M059J (cell line): ENCODE measurements around the gene GFPT1. TPM values are rescaled to one million over a fixed set of nuclear protein-coding genes. Genes with fewer than 3 reads are reported as not detected.
"Not testable (repeated sequence)": the region's sequence is repeated elsewhere in the genome, so short reads cannot be mapped to it uniquely, and the experiment has no call there.

ENCODE experiments used
- DNase-seq: peaks from one replicate; pipeline ENCODE4 v3.0.0-alpha.2; 2012; ENCODE audit warnings: low read depth
- total RNA-seq: library from RNA; depleted of rRNA; stranded (reverse); fragments of >200 nt; shearing (Covaris generic); gene quantifications from 2 replicates; pipeline ENCODE4 v1.2.3, GENCODE V29; 2014; rRNA removed

The GFPT1 gene
- 18.5 and 30.8 TPM in 2 replicates for total RNA-seq

DNA sequence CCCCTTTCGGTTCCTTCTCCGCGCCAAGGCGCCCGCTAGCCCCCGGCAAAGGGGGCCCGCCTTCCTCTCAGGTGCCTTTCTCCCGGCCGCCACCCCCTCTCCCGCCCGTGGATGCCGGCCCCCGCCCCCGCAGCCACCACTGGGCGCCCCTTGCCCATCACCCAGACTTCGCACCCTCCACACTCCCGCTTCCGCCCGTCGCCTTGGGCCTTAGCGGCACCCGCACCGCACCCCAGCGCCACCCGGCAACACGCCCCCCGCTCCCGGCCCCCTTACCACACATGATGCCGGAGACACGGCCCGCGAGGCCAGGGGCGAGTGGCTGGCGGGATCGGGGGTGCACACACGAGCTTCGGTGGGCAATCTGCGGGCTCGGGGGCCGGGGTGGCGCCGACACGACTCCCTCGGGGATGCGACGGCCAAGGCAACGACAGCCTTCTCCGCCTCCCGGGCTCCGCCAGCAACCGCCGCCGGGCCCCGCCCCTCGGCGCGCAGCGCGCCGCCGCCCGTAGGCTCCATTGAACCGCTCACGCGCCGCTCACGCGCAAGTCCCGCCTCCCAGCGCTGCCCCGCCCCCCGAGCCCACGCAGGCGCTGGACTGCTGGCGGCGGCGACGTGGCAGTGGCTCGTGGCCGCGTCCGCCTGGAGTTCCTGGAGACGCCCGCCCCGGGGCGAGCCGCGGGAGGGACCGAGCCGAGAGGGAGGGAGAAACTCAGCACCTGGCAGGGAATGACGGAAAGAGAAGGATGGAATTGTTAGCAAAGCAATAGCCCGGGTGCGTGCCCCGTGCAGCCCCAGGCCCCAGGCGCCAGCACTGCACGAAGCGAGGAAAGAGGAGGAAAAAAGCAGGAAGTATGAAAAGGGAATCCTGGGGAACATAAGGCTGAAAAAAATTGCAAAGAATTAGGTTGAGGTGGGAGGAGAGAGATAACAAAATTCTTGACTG lies at the start of gene GFPT1:
Gene GFPT1 (minus strand): TSS at position 439 of the 946 bp plus-strand sequence. CDS start 156 bp downstream, at position 283.
- DNase-seq = peak; percentile 93

DNA sequence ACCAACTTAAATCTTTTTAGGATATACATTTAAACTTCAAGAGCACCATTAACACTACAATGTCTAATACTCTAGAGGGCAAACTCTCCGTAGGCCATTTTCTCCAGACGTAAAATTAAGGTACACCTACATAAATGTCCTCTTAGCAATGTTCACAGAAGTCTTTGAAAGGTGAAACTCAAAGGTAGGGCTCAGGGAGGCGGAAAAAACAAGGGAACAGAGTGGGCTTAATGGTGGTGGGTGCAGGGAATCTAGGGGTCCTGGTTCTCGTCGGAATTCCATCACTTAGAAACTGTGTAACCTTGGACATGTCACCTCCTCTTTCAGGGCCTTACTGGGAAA lies 49.5 kb upstream of the GFPT1 start:
- DNase-seq = no peak

DNA sequence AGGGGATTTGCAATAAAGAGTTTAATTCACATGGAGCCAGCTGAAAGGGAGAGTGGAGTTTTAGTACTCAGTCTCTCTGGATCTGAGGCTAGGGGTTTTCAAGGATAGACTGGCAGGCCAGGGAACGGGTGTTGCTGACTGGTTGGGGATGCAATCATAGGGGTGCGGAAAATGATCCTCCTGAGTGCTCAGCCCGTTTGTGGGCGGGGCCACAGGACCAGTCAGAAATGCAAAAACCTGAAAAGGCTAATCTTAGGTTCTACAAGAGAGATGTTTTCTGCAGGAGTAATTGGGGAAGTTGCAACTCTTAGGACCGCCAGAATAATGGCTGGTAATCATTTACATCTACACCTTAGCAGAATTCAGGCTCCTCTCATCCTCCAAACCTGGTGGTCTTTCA lies 47.7 kb upstream of the GFPT1 start:
- no peak for DNase-seq

DNA sequence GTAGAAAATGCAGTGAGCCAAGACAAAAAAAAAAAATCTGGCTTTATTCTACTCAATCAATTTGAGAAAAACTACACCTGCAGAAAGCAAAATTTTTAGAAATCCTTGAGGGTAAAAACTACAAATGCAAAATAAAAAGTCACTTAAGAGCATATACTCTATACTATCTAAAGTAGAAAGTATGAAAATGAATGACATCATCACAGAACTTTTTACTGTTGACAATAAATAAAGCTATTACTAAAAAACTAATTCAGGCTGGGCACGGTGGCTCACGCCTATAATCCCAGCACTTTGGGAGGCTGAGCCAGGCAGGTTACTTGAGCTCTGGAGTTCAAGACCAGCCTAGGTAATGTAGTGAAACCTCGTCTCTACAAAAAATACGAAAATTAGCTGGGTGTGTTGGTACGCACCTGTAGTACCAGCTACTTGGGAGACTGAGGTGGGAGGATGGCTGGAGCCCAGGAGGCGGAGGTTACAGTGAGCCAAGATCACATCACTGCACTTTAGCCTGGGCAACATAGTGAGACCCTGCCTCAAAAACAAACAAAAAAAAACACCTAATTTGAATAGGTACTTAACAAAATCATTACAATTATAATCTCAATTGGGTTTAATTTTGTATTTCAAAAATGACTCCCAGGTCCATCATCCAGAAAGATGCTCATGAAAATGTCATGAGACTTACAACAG lies 42.6 kb upstream of the GFPT1 start:
- DNase-seq = no peak

DNA sequence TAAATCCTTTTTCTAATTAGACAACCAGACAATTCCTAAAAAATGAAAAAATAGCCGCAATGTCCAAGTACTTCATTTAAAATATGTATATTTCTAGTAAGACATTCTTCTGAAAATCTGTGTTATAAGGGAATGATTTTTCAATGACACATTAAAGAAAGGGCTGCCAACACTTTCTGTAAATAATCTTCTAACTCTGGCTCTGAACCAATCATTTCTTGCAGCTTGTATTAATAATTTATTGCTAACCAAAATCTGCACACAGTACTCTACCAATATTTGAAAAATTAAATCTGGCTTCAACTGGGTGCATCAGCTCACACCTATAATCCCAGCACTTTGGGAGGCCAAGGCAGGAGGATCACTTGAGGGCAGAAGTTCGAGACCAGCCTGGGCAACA lies 42.0 kb upstream of the GFPT1 start:
- no peak for DNase-seq

DNA sequence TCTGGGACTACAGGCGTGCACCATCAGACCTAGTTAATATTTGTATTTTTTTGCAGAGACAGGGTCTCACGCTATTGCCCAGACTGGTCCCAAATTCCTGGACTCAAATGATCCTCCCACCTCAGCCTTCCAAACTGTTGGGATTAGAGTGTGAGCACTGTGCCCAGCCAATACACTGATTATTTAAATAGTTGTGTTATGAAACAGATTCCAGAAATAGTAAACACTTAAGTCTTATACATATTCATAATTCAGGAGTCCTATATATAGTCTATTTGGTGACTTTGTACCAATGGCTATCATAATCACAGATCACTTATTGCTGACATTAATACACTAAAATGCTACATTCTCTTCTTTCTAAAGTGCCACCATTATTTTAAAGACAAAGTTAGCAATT lies 37.4 kb upstream of the GFPT1 start:
- DNase-seq = no peak

DNA sequence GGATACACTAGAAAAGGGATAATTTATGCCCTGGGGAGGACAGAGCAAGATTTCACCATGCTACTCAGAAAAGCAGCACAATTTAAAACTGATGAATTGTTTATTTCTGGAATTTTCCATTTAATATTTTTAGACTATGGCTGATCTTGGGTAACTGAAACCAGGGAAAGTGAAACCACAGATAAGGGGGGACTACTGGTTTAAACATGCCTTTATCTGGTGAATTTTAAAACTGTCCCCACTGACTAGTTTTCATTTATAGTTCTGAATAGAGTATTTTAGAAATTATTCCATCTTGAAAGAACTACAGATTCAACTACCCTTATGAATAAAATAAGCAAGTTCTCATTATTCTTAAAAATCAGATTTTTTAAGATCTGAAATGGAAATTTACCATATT lies 35.2 kb upstream of the GFPT1 start:
- no peak for DNase-seq

DNA sequence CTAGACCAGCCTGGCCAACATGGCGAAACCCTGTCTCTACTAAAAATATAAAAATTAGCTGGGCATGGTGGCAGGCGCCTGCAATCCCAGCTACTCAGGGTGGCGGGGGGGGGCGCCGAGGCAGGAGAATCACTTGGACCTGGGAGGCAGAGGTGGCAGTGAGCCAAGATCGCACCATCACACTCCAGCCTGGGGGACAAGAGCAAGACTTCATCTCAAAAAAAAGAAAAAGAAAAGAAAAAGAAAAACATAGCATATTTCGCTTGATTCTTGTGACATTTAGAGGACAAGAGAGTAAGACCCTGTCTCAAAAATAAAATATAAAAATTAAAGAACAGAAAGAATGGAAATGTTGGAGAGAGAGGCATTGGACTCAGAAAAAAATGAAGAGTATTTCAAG lies 32.1 kb upstream of the GFPT1 start:
- not testable (repeated sequence) for DNase-seq

DNA sequence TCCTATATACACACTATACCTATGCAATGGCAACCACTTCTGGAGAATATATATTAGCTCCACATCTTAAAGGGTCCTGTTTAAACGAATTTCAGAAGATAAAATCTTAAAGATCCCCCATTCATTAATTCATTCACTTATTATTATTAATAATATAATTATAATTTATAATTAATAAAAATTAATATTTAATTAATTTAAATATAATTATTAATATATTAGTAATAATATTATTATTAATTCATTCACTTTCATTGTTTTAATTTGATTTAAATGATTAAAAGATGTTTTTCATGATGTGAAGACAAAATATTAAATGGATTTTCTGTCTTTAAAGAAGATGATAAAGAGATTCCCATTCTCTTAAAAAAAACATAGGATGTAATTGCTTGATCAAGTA lies 29.1 kb upstream of the GFPT1 start:
- no peak for DNase-seq

DNA sequence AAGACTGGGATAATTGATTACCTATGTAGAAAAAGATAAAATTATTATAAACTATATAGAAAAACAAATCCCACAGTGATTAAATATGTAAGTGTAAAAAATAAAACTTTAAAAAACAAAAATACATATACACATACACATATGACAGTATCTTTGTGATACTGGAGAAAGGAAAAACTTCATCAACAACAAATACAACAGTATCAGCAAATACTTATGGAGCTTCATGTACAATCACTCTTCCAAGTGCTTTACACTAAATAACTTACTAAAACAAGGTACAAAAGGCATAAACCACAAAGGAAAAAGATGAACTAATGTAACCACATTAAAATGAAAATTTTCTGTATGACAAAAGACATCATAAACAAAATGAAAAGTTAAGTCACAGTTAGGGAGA lies 24.1 kb upstream of the GFPT1 start:
- no peak for DNase-seq

DNA sequence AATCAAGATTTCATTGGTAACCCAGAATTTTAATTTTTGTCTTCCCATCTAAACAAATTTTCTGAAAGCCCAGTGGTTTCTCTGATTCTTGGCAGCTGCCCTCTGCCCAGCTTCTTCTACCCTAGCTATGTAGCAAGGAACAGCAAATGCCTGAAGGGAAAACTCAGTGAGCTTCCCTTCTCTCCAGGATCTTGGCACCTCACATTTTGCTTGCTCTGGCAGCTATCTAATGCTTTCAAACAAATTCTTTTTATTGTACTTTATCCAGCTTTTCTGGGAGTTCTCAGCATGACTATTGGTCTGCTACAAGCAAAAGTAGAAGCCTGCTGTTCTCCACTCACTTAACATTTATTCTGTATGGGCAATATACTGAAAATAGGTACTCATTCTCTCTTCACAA lies 18.3 kb upstream of the GFPT1 start:
- DNase-seq = no peak

DNA sequence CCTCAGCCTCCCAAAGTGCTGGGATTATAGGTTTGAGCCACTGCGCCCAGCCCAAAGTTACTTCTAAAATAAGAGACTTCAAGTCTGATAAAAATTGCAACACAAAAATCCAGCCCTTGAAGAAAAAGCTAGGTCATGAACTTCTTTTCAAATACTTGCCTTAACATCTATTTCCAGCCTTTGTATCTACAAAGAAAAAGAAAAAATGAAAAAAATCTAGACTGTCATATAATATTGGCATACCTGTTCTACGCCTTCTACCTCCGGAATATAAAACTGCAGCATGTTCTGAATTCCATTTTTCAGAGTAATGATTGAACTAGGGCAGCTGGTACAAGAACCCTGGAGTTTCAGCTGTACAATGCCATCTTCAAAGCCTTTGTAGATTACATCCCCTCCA lies 13.1 kb upstream of the GFPT1 start:
- no peak for DNase-seq

DNA sequence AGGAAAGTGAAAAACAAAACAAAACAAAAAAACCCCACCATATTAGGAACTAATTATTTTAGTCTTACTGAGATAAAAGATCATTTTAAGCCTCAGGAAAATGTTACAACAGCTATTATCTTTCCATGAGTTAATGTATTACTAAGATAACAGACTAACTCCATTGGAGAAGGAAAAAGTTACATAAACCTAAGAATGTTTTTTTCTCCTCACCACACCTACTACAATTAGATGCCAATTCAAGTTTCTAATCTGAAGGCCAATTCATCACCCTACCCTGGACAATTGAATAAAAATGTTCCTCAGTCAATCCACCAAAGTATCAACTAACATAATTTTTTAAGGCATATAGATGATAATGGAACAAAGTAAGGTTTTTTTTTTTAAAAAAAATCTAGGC lies 10.2 kb upstream of the GFPT1 start:
- DNase-seq = no peak

DNA sequence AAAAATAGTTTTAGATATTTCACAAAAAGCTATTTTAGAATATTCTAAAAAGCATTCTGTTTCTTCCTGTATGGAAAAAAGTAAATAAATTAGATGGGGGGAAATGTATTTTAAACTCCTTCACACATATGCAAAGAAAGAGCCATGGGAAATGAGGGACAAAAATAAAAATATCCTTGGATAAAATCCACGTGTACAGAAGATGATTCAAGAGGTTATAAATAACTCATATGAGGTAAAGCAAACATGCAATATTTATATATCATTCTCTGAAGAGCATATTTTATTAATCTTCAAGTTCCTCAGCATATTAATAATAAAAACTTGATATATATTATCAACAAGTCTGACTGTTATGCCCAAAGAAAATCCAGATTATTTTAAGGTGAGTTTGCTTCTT lies 8.8 kb upstream of the GFPT1 start:
- no peak for DNase-seq

DNA sequence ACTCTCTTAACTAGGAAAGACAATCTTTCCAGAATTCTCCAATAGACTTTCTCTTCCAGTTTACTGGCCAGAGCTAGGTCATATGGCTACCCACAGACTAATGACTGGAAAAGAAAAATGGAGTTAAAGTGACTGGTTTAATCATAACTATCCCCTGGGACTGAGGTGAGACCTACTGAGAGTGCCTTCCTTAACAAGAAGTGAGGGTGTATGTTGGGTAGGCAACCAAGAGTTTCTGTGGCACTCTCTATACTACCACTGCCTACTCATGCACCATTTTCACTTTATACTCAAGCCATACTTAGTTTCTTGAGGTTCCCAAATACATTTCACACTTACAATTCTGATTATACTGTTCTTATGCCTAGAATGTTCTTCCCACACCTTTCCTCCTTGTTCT lies 6.9 kb upstream of the GFPT1 start:
- DNase-seq = no peak

DNA sequence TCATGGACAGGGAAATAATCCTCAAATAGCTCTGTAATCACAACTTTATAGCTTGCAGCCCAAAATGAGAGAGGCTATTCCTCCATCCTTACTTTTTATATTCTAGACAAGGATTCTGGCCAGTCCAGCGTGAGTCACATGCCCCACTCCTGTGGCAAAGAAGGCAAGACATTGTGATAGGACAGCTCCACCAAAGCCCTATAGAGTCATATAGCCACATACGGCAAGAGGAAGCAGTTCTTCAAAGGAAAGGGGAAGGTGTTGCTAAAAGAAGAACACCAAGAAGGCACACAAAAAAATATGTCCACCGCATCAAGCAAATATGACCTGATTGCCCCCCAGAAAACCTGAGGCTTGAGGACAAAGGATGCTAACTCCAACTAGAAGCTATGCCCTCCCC lies 3.4 kb upstream of the GFPT1 start:
- DNase-seq = no peak

DNA sequence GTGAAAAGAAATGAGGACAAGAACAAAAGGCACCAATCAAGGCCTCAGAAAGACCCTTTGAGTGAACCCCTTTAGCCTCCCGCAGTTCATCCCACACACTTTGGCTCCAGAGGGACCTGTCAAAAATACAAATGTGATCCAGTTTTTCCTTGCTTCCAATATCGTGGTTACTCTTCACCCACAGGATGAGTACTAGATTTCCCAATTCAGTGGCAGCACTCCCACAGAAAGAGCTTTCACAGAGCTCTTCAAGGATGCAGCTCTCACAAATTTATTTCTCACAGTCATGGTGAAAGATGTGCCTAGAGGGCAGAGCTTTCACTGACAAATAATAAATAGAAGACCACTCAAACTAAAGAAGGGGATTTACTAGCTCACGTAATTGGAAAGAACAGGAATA lies 3.0 kb upstream of the GFPT1 start:
- DNase-seq = no peak

DNA sequence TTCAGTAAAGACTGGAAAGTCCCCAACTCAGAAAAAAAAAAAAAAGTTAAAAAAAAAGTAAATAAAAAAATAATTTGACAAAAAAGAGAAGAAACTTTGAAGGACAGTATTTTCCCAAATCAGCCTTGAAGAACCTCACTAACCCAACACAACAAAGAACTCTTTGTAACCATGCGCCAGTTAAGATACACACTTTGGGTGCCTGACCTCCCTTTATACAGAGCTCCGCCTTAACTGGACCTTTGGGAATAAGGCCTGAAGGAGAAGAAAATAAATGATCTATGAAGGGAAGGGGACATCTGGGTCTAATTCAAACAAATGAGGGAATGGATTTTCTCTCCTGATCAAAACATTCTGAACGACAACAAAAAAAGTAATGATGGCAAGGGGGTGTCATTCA lies 2.2 kb upstream of the GFPT1 start:
- no peak for DNase-seq

DNA sequence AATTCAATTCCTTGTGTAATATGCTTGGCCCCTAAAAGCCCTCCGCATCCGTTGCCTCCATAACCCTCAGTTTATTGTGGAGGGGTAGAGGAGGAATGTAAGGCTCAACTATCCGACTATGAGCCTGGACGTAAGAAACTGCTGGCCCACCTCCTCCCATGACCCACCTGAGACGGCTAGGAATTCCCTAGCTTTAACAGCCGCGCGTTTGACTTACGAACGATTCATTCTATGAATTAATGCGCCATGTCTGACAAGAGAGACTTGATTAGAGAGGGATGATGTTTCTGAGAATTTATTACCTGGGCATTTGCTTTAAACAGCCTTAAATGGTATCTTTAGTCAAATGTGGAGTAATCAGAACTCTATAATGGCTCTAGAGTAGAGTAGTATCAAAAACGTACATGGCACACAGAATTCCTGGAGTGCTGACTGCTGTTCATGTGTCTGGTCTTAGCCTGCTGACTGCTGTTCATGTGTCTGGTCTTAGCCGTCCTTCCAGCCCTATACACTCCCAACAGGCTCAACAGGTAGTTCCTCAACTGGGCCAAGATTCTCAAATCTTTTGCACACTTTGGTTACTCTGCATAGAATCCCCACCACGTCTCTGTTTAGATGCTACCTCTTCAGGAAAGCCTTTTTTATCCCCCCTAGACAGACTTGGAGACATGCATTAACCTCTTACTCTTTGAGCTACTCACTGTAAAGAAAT lies 899 bp upstream of the GFPT1 start:
- DNase-seq = no peak

DNA sequence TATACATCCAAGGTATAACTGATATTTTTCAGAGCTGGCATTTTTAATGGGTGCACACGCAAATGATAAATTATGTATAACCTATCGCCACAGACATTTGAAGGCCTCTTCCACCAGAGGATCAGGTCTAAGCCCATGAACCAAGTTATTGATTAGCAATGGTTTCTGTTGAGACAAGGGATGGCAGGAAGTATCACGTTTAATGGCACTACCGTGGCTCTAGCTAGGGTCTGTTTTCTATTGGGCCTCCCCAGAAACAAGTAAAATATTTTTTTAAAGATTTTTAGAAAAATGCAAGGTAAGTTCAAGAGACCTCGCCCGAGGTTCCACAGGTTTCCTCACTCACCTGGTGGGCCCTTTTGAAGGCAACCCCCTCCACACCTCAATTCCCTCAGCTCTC lies 667 bp downstream of the GFPT1 start:
- no peak for DNase-seq

DNA sequence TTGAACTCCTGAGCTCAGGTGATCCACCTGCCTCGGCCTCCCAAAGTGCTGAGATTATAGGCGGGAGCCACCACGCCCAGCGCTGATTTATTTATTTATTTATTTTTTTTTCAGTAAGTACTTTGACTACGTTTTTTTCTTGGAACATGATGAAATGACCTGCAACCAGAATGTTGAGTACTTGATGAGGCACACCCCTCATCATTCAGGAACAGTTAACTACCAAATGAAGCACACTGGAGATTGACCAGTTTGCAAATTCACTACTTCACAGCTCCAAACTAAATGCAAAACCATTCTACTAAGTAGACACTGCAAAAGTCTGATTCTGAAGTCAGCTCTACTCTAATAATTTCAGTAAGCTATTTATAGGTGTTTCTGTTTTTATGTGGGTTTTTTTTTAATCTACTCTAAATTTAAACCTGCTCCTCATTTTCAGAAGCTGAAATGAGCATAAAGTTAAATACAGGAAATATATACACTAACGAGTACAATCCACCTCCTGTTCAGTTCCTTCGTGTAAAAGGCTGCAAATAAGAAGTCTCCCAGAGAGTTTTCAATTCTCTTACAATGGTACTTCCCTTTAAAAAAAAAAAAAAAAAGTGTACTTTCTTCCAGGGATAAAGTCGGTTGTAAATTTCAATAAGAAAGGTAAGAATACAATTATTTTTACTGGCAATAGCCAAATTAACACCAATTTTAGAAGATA lies 1.4 kb downstream of the GFPT1 start:
- no peak for DNase-seq

DNA sequence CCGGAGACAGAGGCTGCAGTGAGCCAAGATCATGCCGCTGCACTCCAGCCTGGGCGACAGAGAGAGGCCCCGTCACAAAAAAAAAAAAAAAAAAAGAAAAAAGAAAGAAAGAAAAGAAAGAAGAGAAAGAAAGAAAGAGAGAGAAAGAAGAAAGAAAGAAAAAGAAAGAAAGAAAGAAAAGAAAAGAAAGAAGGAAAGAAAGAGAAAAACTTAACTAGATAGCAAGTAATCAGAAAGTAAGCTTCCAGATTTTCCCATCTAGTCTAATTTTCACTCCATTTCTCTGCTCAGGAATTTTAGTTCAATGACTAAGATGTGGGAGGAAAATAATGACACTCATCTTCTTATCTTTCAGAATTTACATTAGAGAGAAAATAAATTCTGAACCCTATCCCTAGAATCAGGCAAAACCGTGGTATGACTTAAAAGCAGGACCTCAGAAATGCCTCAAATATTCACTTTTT lies 2.4 kb downstream of the GFPT1 start:
- DNase-seq = no peak
